NCI-H2196 treated with DMSO at 0.1 percent for 48 hours (cell line): ENCODE results near the gene JUNB.
"Not testable (repeated sequence)": the region's sequence is repeated elsewhere in the genome, so short reads cannot be mapped to it uniquely, and the experiment has no call there.

Experiments used
- DNase-seq: peaks from one replicate; lab custom pipeline; 2025; ENCODE audit not compliant: unreplicated experiment; lab: John Stamatoyannopoulos, UW

Gene JUNB

GRCh38 chr19:12802267-12803106, 11.2 kb downstream of the JUNB start:
- no peak for DNase-seq

- no peak for DNase-seq
These were observed 12.8 kb downstream of the JUNB start for GRCh38 chr19:12804051-12804450.

GRCh38 chr19:12806242-12807081, 15.2 kb downstream of the JUNB start, which contains the start of gene RNASEH2A:
Gene RNASEH2A (plus strand): TSS chr19:12806584. CDS start chr19:12806674, 90 bp downstream.
- DNase-seq = peak; percentile 85

- DNase-seq = no peak
These were observed 23.8 kb downstream of the JUNB start for GRCh38 chr19:12815088-12815487.

GRCh38 chr19:12817188-12817587, 25.9 kb downstream of the JUNB start:
- DNase-seq = not testable (repeated sequence)

GRCh38 chr19:12817810-12818209, 26.5 kb downstream of the JUNB start:
- DNase-seq = not testable (repeated sequence)

GRCh38 chr19:12821761-12822160, 30.5 kb downstream of the JUNB start:
- no peak for DNase-seq

- DNase-seq = no peak
These were observed 34.2 kb downstream of the JUNB start for GRCh38 chr19:12825254-12826131.

- DNase-seq = peak; percentile 73
These were observed 37.2 kb downstream of the JUNB start for GRCh38 chr19:12828494-12828893.

GRCh38 chr19:12833418-12833737, 42.1 kb downstream of the JUNB start:
- DNase-seq = no peak

- peak; percentile 36 for DNase-seq
These were observed 42.7 kb downstream of the JUNB start for GRCh38 chr19:12833738-12834565.

- peak; percentile 42 for DNase-seq
These were observed 43.3 kb downstream of the JUNB start, which contains the start of gene RTBDN for GRCh38 chr19:12834566-12834943. Gene RTBDN (minus strand): TSS chr19:12834579. CDS start chr19:12829979, 4,600 bp downstream.

GRCh38 chr19:12834976-12835757, 43.9 kb downstream of the JUNB start:
- DNase-seq = peak; percentile 71

GRCh38 chr19:12836529-12836863, 45.2 kb downstream of the JUNB start:
- DNase-seq = no peak

- no peak for DNase-seq
These were observed 45.9 kb downstream of the JUNB start for GRCh38 chr19:12837225-12837624.

- DNase-seq = peak; percentile 57
These were observed 47.0 kb downstream of the JUNB start, which contains the start of gene MAST1 for GRCh38 chr19:12838182-12838885. Gene MAST1 (plus strand): TSS chr19:12838515. CDS start chr19:12838573, 58 bp downstream.

- no peak for DNase-seq
These were observed 47.8 kb downstream of the JUNB start for GRCh38 chr19:12838886-12839756.
